HG03108 (cell line): ENCODE results near the gene KCNIP3.
"Not testable (repeated sequence)": the region's sequence is repeated elsewhere in the genome, so short reads cannot be mapped to it uniquely, and the experiment has no call there.

Experiments used
- ATAC-seq: cut with Tn5 transposase; IDR thresholded peaks from one replicate; pipeline ENCODE4 v1.9.1; 2021; ENCODE audit warnings: moderate library complexity; ENCODE audit not compliant: unreplicated experiment

Gene KCNIP3

DNA sequence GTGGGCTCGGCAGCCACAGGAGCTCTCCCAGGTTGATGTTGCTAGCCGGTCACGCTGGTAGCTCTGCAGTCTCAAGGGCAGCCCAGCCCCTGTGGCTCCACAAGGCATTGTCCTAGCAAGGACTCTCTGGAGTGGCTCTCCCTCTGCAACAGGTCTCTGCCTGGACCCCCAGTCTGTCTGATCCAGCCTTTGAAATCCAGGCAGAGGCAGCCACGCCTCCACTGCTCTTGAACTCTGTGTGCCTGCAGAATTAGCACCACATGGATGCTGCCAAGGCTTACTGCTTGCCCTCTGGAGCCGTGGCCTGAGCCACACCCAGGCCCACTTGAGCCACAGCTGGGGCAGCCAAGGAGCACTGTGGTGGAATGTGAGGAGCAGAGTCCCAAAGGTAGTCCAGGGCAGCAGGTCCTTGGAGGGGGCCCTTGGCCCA, 62.4 kb downstream of the KCNIP3 start:
- ATAC-seq, result no peak

DNA sequence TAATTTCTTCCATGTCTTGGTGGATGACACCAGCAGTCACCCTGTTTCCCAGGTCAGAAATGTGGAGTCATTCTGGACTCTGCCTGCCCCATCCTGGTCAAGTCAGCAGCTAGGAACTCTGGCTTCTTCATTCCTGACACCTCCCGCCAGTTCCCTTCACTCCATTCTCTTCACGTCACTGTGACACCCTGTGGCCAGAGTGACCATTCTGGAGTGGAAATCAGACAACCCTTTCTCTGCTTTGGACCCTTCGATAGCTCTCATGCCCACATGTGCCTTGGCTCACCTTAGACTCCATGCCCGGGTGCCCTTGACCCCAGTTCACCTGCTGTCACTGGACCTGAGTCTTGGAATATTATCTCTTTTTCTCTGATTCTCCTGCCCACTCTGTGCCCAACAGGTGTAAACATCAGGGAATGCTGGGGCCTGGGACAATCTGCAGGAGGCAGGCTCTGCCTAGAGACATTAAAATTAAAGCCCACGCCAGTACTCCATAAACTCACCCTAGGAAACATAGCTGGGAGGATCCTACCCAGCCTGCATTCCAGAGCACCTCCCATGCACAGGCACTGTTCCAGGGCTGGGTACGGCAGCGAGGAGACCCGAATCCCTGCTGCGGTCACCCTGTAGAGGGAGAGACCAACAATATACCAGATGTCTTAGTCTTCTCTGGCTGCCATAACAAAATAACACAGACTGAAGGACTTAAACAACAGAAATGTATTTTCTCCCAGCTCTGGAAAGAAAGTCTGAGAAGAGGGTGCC, 64.3 kb downstream of the KCNIP3 start:
- ATAC-seq, result no peak

DNA sequence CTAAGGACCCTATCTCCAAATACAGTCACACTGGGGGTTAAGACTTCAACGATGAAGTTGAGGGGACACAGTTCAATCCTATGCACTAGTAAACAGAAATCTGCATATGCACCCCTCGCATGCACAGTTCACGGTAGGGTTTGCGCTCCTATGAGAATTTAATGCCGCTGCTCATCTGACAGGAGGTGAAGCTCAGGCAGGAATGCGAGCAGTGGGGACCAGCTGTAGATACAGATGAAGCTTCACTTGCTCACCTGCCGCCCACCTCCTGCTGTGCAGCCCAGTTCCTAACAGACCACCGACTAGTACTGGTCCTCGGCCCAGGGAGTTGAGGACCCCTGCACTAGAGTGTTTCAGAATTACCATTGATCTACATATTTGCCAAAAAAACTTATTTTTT, 65.3 kb downstream of the KCNIP3 start:
- no peak for ATAC-seq

DNA sequence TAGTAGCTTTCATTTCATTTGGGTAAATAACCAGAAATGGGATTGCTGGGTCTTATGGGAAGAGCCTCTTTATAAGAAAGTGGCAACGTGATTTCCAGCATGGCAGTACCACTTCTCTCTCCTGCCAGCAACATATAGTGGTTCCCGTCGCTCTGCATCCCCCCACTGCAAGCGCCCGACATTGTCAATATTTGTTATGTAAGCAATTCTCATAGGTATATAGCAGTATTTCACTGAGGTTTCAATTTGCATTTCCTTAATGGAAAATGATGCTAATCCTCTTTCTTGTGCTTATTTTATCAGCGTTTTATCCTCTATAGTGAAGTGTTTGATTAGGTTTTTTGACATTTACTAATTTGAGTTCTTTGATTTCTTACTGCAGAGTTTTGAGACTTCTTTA, 69.4 kb downstream of the KCNIP3 start:
- no peak for ATAC-seq

DNA sequence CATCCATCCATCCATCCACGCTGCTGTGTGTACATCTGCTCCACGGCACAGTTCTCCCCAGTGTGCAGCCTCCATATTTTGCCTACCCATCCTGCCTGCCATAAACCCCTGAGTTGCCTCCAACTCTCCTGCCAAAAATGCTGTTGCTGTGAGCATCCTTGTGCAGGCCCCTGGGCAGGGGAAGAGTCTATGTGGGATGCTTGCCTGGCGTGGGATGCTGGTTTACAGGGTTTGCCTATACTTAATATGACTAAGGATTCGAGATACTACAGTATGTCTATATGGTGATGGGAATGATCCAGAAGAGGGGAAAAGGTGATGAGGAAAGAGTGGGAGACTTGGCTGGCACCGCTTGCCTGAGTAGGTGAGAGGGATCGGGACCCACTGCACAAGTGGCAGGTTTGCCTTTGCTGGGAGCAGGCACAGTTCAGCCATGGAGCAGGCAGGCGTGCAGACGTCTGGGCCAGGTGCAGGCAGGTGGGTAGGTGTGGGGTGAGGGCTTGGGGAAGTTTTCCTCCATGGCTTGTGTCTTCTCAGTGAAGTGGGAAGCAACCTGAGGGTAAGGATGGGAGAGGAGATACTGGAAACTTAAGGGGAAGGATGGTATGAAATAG, 75.2 kb downstream of the KCNIP3 start:
- ATAC-seq, result no peak

DNA sequence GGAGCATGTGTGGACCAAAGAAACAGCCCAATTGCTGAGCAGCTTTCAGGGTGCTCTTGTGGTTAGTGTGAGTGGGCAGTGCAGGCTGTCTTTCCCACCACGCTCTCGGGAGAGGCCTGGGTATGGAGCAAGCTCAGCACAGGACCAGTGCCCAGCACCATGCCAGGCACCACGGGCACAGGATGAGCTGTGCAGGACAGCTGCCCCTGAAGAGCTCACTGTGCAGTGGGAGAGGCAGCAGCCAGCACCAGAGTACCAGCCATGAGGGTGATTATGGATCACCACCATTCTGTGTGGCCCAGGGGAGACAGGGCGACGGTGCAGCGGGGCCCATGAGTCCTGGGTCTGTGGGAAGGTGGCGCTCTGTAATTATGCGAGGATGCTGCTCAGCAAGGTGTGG, 75.7 kb downstream of the KCNIP3 start:
- ATAC-seq, result no peak

DNA sequence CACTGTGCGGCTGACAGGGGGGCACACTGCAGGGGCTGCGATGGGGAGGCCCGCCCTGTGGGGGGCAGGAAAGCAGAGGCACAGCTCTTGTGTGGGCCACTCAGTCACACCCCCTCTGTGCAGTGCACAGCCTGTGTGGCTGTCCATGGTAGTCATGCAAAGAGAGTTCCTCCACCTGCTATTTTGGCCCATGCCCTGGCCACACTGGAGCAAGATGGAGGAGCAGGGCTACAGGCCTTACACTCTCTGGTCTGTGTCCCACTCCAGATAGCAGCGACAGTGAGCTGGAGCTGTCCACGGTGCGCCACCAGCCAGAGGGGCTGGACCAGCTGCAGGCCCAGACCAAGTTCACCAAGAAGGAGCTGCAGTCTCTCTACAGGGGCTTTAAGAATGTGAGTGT, 76.9 kb downstream of the KCNIP3 start:
- no peak for ATAC-seq

DNA sequence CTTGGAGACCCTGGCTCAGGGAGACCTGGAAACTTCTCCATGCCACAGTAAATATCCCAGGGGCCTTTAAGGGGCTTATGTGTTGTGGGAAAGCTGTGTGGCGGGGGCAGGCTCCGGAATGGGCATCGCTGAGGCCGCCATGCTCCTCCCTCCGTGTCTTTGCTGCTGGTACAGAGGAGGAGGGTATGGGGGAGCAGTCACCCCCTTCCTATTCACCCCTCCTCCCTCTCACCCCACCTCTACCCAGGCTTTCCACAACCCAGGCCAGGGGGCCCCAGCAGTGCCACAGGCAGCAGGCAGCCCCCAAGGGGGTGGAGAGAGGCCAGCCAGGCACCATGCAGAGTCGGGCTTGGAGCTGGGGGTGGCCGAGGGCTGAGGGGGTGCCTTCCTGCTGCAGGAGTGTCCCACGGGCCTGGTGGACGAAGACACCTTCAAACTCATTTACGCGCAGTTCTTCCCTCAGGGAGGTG, 77.3 kb downstream of the KCNIP3 start:
- no peak for ATAC-seq

DNA sequence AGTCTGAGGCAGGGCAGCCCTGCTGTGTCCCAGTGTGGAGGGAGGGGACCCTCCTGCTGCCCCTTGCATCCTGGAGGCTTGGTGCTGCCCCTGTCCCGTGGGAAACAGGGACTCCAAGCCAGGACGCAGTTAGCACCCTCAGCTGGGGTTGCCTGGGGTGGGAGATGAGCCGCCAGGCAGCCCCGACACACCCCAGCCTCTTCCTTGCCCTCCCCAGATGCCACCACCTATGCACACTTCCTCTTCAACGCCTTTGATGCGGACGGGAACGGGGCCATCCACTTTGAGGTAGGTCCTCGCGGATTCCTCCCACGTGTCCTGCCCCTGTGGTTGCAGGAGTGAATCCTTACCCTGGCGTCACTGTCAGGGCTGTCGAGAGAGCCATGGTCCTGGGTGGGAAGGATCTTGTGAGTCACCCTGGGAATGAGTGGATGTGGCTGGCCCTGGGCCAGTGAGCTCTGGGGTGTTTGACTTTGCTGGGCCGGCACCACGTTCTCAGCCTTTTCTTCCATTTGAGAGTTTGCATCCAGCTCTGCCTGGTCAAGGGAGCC, 77.8 kb downstream of the KCNIP3 start:
- no peak for ATAC-seq

DNA sequence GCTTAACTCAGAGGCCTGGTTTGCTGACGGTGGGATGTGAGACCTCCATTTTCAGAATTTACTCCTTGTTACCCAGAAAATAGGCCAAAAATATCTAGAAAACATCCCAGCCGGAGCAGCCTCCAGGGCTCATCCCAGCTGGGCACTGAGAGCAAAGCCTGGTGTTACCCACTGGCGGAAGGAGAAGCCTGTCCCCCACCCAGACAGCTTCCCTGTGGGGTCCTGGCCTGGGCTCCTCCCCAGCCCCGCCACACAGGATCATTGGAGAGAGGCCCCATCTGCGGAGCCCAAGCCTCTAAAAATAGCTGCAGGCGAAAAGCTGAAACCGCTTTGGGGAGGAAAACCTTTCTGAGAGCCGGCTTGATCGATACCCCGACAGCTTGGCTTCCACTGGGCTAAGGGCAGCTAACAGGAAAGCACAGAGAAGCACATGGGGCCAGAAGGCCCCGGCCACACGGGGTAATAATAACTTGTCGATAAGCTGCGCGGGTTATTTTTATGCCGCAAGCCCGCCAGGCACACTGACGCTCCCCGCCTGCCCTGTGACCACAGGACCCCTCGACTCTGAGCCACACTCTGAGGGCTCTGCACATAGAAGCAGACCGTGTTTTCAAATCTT, 78.5 kb downstream of the KCNIP3 start:
- no peak for ATAC-seq

DNA sequence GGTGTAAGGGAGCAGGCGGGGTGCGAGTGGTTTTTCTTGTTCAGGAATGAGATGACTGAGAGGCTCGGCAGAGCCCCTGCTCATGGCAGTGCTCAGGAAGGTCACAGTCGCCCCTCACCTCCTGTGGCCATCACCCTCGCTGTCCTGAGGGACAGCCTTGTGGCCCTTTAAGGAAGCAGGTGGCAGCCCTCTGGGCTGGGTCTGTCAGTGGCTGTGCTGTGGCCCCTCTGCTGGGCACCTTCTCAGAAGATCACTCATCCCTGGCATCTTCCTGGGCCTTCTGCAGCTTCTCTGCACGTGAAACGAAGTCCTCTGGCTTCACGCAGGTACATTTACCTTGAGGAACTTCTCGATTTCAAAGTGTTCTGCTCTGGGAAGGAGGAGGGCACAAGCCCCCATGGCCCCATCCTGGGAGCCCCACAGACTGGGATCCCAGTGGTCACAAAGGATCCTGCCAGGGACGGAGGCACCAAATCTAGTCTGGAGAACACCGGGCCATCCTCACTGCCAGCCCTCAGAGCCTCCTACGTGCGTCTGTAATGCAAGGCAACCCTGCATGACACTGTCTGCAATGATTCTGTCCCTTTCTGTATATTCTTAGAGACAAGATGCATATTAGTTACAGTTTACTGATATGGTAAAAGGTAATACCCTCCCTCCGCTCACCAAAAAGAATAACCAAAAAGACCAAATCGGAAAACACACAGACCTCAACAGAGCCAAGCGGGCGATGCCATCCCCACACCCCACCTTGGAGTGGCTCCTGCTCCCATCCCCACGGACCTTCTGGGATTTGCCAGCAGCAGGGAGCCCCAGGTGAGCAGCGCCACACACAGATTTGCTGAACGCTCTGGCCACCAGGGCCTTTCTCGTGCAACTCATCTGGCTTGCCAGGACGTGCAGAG, 79.4 kb downstream of the KCNIP3 start:
- ATAC-seq, result no peak

DNA sequence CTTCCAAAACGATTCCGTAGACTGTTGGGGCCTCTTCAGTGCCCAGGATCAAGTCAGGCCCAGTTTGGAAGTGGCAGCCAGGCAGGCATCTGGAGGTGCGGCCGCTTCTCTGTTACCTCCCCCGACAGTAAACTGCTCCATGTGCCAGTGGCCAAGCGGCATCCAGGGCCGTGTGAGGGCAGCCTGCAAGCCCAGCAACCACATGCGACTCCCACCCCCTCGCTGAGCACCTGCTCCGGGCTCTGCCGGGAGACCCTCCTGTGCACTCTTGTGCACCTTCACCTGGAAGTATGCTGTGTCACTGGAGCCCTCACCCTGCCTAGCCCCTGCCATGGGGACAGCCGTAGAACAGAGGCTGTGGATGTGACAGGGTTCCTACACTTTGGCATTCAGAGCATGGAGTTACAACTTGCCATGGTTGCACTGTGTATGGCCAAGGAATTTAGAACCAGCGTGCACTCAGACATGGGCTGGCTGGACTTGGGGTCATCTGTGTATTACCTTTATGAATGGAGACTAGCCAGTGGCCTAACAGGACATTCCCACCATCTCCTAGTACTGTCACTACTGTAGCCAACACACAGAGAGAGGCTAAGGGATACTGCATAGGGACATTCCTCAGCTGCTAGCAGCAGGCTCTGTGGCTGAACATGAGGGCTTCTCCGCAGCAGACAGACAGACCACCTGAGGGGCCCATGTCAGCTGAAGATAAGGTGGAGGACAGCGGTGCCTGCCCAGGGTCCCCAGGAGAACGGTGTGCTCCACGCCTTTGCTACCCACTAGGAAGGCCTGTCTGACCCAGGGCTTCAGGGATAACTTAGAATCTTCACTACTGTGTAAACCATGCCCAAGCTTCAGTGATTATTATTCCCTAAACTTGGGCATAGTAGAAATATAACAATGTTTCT, 80.3 kb downstream of the KCNIP3 start:
- no peak for ATAC-seq

DNA sequence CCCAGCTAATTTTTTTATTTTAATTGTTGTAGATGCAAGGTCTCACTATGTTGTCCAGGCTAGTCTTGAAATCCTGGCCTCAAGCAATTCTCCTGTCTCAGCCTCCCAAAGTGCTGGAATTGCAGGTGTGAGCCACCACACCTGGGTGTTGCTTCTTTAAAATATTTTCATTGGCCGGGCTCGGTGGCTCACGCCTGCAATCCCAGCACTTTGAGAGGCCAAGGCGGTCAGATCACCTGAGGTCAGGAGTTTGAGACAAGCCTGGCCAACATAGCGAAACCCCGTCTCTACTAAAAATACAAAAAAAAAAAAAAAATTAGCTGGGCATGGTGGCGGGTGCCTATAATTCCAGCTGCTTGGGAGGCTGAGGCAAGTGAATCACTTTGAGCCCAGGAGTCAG, 81.1 kb downstream of the KCNIP3 start:
- ATAC-seq, result not testable (repeated sequence)

DNA sequence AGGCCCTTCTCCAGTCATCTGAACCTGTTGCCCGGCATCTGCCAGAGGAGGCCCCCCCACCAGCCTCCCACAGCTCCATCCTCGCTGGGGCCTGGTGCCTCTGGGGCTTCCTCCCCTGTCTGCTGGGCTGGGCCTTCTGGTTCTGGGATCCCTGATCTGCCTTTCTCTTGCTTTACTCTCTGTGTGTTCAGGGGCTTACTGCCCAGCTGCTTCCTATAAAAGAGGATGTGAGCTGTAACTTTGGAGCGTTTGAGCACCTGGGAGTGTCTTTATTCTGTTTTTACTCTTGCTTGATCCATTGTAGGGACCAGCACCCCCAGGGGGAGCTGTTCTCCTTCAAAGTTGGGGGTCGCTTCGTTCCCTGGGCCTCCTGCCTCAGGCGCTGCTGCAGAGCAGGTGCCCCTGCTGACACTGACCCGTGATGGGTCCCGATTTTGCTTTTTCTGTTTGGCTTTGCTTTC, 82.3 kb downstream of the KCNIP3 start:
- no peak for ATAC-seq

DNA sequence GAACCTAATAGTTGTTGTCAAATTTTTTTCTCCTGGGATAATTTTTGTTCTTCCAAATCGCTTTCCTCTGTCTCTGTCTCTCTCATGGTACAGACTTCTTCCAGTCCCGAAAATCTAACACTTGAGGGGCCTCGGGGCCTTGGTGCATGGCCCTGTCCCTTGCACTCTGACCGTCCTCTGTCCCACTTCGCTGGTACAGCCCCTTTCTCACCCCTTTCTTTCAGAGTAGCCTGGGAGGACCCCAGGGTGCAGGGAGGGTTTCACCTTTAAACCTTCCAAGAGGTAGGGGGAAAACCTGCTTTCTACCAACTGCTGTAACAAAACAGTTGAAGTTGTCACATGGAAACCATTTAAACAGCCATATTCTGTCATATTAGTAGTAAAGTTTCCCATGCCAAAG, 83.1 kb downstream of the KCNIP3 start:
- ATAC-seq, result no peak

DNA sequence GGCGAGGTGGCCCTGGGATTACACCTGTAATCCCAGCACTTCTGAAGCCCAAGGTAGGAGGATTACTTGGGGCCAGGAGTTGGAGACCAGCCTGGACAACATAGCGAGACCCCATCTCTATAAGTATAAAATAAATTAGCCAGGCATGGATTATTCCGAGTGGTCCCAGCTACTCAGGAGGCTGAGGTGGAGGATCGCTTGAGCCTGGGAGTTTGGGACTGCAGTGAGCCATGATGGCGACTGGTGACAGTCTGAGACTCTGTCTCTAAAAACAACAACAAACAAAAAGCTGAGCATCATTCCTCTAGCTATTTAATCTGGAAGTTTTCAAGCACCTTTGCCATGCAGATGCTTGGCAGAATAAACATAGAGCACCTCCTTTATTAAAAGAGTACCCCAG, 83.6 kb downstream of the KCNIP3 start:
- no peak for ATAC-seq

DNA sequence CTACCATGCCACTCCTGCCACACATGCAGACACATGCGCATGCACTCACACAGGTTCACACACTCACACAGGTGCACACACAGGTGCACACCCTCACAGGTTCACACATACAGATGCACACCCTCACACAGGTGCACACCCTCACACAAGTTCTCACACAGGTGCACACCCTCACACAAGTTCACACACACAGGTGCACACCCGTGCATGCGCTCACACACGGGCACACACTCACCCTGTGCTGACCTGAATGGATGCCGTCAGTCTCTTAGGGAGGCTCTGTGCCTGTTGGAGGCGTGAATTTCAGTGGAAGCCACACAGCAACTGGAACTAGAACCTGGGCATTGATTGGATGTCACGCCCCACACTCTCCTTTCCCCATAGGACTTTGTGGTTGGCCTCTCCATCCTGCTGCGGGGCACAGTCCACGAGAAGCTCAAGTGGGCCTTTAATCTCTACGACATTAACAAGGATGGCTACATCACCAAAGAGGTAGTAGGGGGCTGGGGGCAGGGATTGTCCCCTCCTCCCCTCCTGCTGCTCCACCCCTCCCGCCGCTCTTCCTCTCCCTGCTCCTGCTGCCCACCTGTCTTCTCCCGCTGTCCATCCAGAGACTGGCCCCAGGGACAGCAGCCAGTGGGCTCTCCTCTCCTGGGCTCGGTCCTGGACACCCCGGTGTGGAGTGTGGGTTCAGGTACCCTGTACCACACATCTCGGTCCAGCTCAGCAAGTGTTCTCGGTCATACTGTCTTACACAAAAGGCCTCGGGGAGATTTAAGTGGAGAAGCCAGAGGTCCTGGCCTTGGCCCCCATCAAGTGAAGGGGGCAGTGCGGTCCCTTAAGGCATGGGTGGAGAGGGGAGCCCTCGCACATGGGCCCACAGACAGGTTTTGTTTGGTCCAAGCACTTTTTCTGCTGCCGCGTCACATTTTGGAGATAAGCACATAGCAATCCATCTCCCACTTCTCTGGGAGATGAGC, 84.4 kb downstream of the KCNIP3 start:
- ATAC-seq, result no peak

DNA sequence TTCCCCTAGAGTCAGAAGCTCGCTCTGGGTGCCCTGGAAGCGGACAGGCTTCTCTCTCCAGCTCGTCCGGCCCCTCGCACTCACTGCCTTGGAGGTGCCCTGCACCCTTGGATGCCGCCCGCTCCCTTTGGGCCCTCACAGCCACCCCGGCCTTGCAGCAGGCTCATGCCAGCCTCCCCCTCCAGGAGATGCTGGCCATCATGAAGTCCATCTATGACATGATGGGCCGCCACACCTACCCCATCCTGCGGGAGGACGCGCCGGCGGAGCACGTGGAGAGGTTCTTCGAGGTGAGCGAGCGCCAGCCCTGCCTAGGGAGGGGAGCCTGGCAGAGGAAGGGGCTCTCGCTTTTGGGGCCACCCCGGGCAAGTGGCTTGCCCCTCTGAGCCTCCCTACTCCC, 85.0 kb downstream of the KCNIP3 start:
- ATAC-seq, result no peak
